Nucleus accumbens (tissue), 56 donors: ENCODE data around the gene ANO10.

ENCODE experiments used
- DNase-seq, 56 donors: peaks; one replicate each; lab custom pipeline; 2025; lab: John Stamatoyannopoulos, UW

ANO10 gene

DNA sequence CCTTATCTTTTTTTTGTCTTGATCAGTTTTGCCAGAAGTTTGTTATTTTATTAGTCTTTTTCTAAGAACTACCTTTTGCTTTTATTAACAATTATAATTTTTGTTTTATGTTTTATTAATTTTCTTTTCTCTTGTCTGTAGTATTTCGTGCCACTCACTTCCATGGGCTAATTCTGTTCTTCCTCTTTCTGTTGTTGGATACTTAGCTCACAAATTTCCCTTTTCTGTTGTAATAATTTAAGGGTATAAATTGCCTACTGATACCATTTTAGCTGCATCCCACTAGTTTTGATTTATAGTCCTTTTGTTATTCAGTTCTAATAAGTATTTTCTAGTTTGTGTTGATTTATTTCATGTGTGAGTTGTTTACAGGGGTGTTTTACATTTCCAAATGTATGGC, 286.8 kb downstream of the ANO10 start:
- DNase-seq: no peak

GRCh38 chr3:43331381-43331780, 290.4 kb downstream of the ANO10 start:
- DNase-seq: no peak

DNA sequence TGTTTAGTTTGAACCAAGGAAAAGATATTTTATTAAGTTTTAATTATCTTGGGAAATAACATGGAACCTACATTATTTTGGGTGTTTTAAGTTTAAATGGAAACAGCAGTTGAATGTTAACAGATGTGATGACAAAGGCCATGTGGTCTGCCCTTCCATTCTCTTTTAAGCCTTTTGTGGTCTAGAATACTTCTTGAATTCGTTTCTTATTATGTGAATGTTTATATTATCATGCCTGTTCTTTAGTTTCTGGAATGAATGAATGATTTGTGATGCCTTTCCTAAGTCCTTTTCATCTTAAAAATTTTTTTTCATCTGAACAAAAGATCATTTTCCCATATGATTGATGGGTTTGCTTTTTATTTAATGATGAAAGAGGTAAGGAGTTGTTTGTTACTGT, 290.8 kb downstream of the ANO10 start:
- no peak for DNase-seq

DNA sequence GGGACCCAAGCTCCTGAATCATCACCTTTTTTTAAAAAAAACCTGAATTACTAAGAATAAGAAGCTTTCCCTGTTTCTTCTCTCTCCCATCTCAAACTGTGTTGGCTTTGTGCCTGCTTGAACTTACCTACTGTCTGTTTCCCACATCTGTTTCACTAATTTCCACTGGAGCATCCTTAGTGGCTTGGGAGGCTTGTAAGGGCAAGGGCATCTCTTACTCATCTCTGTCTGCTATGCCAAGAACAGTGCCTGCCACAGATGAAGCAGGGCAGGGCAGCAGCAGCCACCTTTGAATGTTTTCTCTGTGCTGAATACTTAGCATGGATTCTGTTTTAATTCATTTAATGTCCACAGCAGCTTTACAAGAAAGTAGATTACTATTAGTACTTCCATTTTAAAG, 293.2 kb downstream of the ANO10 start:
- DNase-seq: no peak

GRCh38 chr3:43327582-43327979, 294.2 kb downstream of the ANO10 start:
- DNase-seq: no peak

- no peak for DNase-seq
Observed at GRCh38 chr3:43326891-43327581, 294.8 kb downstream of the ANO10 start.

DNA sequence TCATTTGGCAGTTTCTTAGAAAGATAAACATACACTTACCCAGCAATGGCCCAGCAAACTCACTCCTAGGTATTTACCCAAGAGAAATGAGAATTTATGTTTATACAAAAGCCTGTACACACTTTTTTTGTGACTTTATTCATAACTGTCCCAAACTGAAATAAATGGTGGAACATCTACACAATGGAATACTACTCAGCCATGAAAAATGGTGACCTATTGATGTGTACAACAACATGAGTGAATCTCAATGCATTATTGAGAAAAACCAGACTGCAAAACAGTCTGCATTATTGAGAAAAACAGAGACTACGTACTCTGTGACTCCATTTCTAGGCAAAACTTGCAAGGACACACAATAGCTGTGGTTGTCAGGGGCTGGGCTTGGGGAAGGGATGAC, 298.3 kb downstream of the ANO10 start:
- no peak for DNase-seq

GRCh38 chr3:43320288-43320687, 301.5 kb downstream of the ANO10 start:
- no peak for DNase-seq

GRCh38 chr3:43319794-43320193, 302.0 kb downstream of the ANO10 start:
- no peak for DNase-seq

DNA sequence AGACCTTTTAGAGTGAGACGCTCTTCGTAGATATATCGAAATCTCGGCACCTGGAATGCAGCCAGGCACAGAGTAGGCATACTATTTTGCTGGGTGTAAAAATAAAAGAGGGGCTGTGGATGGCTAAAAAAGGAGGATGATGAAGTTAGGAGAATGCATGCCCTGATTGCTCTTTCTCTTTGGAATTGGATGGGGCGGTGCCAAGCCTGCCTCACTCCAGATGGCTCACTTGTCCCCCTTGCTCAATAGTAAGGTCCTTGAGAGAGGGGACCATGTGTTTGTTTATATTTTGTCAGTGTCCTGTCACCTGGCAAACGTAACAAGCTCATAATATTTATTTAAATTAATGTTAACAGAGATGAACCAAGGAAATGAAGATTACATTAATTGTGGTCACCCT, 302.4 kb downstream of the ANO10 start:
- no peak for DNase-seq

DNA sequence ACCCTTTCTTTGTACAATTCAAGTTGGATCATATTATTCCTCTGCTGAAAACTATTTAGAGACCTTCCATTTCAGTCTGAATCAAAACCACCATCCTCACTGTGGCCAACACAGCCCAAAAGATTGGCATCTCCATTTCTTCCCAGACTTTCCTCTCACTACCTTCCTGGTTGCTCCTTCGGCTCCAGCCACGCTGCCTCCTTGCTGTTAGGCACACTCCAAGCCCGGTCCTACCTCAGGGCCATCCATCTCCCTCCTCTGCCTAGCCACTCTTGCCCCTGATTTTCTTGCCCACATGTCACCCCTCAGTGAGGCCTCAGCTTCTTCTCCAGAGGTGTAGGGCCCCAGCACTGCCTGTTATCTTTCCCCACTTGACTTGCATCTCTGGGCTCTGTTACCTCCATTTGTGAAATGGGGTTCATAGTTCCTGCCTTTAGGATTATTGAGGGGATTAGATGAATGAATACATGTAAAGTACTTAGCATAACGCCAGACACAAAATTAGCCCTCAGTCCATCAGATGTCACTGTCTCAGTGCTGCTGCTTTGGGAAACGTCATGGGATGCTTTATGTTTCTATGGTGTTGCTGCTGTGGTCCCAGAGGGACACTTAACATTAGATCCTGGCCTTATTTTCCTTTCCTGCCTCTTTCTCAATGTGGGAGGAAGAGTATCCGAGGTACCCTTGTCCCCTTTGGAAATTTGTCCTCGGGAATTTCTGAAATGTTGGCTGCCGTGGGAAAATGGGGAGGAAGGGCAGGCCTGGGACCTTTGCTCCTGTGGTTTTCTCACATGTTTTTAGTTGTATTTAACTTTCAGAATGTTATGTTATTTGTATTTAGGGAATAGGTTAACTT, 304.1 kb downstream of the ANO10 start:
- DNase-seq: no peak

GRCh38 chr3:43316783-43317460, 304.9 kb downstream of the ANO10 start:
- DNase-seq: no peak
